ENCODE measurements around the gene SORCS2.

- no peak for TF ChIP-seq CTCF (conservative IDR thresholded peaks at IDR 0.05; ENCODE audit: low read length)
- no peak for TF ChIP-seq EZH2phosphoT487 (IDR thresholded peaks at IDR 0.05; ENCODE audit: borderline replicate concordance, low read depth, low read length)
Measured at GRCh38 chr4:7156328-7156727, 36.0 kb upstream of the SORCS2 start.

All from OCI-LY7 (cell line).